Activated naive CD4-positive, alpha-beta T cell treated with Interleukin-2 at 50 U/mL for 16 hours (primary cell): ENCODE results near the gene KCNIP4.
"Not testable (repeated sequence)": the region's sequence is repeated elsewhere in the genome, so short reads cannot be mapped to it uniquely, and the experiment has no call there.

ENCODE experiments used
- DNase-seq: peaks from one replicate; pipeline ENCODE4 v3.0.0-alpha.2; 2020

KCNIP4 gene

GRCh38 chr4:20813700-20814099 lies 1134.9 kb downstream of the KCNIP4 start:
- no peak for DNase-seq

GRCh38 chr4:20809812-20810211 lies 1138.8 kb downstream of the KCNIP4 start:
- no peak for DNase-seq

- DNase-seq = no peak
Measured at GRCh38 chr4:20805716-20806115, 1142.9 kb downstream of the KCNIP4 start.

GRCh38 chr4:20787940-20788665 lies 1160.5 kb downstream of the KCNIP4 start:
- no peak for DNase-seq

GRCh38 chr4:20783134-20783533 lies 1165.4 kb downstream of the KCNIP4 start:
- DNase-seq = not testable (repeated sequence)

- no peak for DNase-seq
Measured at GRCh38 chr4:20778896-20779295, 1169.7 kb downstream of the KCNIP4 start.

GRCh38 chr4:20773144-20773997 lies 1175.2 kb downstream of the KCNIP4 start:
- DNase-seq = peak; percentile 3

- DNase-seq = no peak
Measured at GRCh38 chr4:20764366-20764992, 1184.1 kb downstream of the KCNIP4 start.

GRCh38 chr4:20761826-20762225 lies 1186.7 kb downstream of the KCNIP4 start:
- no peak for DNase-seq

- no peak for DNase-seq
Measured at GRCh38 chr4:20761382-20761781, 1187.2 kb downstream of the KCNIP4 start.

GRCh38 chr4:20760053-20760452 lies 1188.5 kb downstream of the KCNIP4 start:
- no peak for DNase-seq

- no peak for DNase-seq
Measured at GRCh38 chr4:20754036-20754435, 1194.5 kb downstream of the KCNIP4 start.

GRCh38 chr4:20752641-20753040 lies 1195.9 kb downstream of the KCNIP4 start:
- DNase-seq = no peak

GRCh38 chr4:20746000-20746399 lies 1202.6 kb downstream of the KCNIP4 start:
- DNase-seq = not testable (repeated sequence)

GRCh38 chr4:20735931-20736330 lies 1212.6 kb downstream of the KCNIP4 start:
- DNase-seq = no peak

GRCh38 chr4:20724915-20725314 lies 1223.7 kb downstream of the KCNIP4 start:
- no peak for DNase-seq

GRCh38 chr4:20723463-20723862 lies 1225.1 kb downstream of the KCNIP4 start:
- no peak for DNase-seq

- no peak for DNase-seq
Measured at GRCh38 chr4:20723019-20723418, 1225.6 kb downstream of the KCNIP4 start.

- DNase-seq = no peak
Measured at GRCh38 chr4:20711335-20711734, 1237.2 kb downstream of the KCNIP4 start.

- DNase-seq = peak; percentile 93
Measured at GRCh38 chr4:20700007-20700761, 1248.4 kb downstream of the KCNIP4 start, which contains the start of gene PACRGL. Gene PACRGL, plus strand, starts transcription at chr4:20700458. Its CDS starts 4,024 bp downstream, at chr4:20704482.

GRCh38 chr4:20698820-20699219 lies 1249.8 kb downstream of the KCNIP4 start:
- no peak for DNase-seq

- DNase-seq = no peak
Measured at GRCh38 chr4:20698382-20698781, 1250.2 kb downstream of the KCNIP4 start.

- DNase-seq = no peak
Measured at GRCh38 chr4:20696815-20697214, 1251.8 kb downstream of the KCNIP4 start.
